HepG2 (cell line): Measurements from ENCODE around the gene QSOX1. TPM values are rescaled to one million over a fixed set of nuclear protein-coding genes. Genes with fewer than 3 reads are reported as not detected.

Experiments
- CEBPB ChIP-seq: IDR thresholded peaks from 2 replicates; pipeline ENCODE4 v1.6.1; 2011; ENCODE audit warnings: low read depth, low read length, improper control_type of control experiment, borderline replicate concordance
- CHD2 ChIP-seq: IDR thresholded peaks from 2 replicates; pipeline ENCODE4 v1.6.1; 2011; ENCODE audit warnings: low read depth, low read length, improper control_type of control experiment
- MBD4 ChIP-seq: IDR thresholded peaks from 2 replicates; pipeline ENCODE4 v1.6.1; 2012; ENCODE audit warnings: low read length, inconsistent platforms, borderline replicate concordance
- SMARCE1 ChIP-seq: fragments of 450-650 bp; IDR thresholded peaks from 2 replicates; pipeline ENCODE4 v1.6.1; 2017; ENCODE audit warnings: borderline replicate concordance
- THAP8 ChIP-seq: sonication (generic); formaldehyde crosslinking; IDR thresholded peaks from 2 replicates; pipeline ENCODE4 v1.5.1; 2020; ENCODE audit warnings: missing genetic modification reagents, mild to moderate bottlenecking, borderline replicate concordance
- ZNF136 ChIP-seq: sonication (generic); formaldehyde crosslinking; IDR thresholded peaks from 2 replicates; pipeline ENCODE4 v1.8.1; 2022; ENCODE audit warnings: low read depth, mild to moderate bottlenecking, moderate library complexity, missing genetic modification reagents
- ZNF331 ChIP-seq: sonication (generic); formaldehyde crosslinking; IDR thresholded peaks from 2 replicates; pipeline ENCODE4 v1.4.0; 2020; ENCODE audit warnings: missing genetic modification reagents
- ZNF337 ChIP-seq: sonication (generic); formaldehyde crosslinking; IDR thresholded peaks from 2 replicates; pipeline ENCODE4 v1.5.1; 2020; ENCODE audit warnings: missing genetic modification reagents, low read depth, mild to moderate bottlenecking, borderline replicate concordance
- ZNF550 ChIP-seq: sonication (generic); formaldehyde crosslinking; IDR thresholded peaks from 2 replicates; pipeline ENCODE4 v1.4.0; 2020; ENCODE audit warnings: mild to moderate bottlenecking, missing genetic modification reagents, borderline replicate concordance
- ZNF660 ChIP-seq: sonication (generic); formaldehyde crosslinking; IDR thresholded peaks from 2 replicates; pipeline ENCODE4 v1.5.1; 2020; ENCODE audit warnings: mild to moderate bottlenecking, low read depth, missing genetic modification reagents, borderline replicate concordance
- polyA plus RNA-seq, 8 experiments: library from polyadenylated mRNA; depleted of rRNA in 3 of 8; stranded (reverse) in 7 of 8; unstranded in 1 of 8; fragments of >200 nt; fragmentation: Illumina TruSeq in 4 of 8; extraction: Trizol in 4 of 8; gene quantifications; 2 replicates each; pipeline versions ENCODE4 v1.2.1 to v1.2.3, GENCODE V29; 2011 to 2016; ENCODE audit warnings: low read depth in 4 of 8, missing spikeins in 1 of 8, mixed read lengths in 1 of 8; ENCODE audit not compliant: insufficient read depth in 1 of 8
- total RNA-seq, 5 experiments: library from RNA; depleted of rRNA; stranded (reverse); fragments of >200 nt; fragmentation: Illumina TruSeq; extraction: Trizol; gene quantifications; 2 replicates each; pipeline ENCODE4 v1.2.3, GENCODE V29; 2016; ENCODE audit warnings: low read depth in 1 of 5
- TF ChIP-seq, protein P1 (sequence below): sonication (generic); formaldehyde crosslinking; IDR thresholded peaks from 2 replicates; pipeline ENCODE4 v1.4.0; 2020; ENCODE audit warnings: missing genetic modification reagents
- TF ChIP-seq, protein P2 (sequence below): sonication (generic); formaldehyde crosslinking; IDR thresholded peaks from 2 replicates; pipeline ENCODE4 v1.5.0; 2020; ENCODE audit warnings: mild to moderate bottlenecking, missing genetic modification reagents
- TF ChIP-seq, protein P3 (sequence below): sonication (generic); formaldehyde crosslinking; IDR thresholded peaks from 2 replicates; pipeline ENCODE4 v1.9.0; 2021; ENCODE audit warnings: missing genetic modification reagents, borderline replicate concordance
- TF ChIP-seq, protein P4 (sequence below): sonication (generic); formaldehyde crosslinking; IDR thresholded peaks from 2 replicates; pipeline ENCODE4 v1.4.0; 2020; ENCODE audit warnings: missing genetic modification reagents

Gene QSOX1
- total and polyA plus RNA-seq, 2 of the 13 experiments (the other 11 are each of a cell fraction or from before 2014, with no cell fraction given) = 6.8 to 40.2 TPM

- TF ChIP-seq, protein P1, sequence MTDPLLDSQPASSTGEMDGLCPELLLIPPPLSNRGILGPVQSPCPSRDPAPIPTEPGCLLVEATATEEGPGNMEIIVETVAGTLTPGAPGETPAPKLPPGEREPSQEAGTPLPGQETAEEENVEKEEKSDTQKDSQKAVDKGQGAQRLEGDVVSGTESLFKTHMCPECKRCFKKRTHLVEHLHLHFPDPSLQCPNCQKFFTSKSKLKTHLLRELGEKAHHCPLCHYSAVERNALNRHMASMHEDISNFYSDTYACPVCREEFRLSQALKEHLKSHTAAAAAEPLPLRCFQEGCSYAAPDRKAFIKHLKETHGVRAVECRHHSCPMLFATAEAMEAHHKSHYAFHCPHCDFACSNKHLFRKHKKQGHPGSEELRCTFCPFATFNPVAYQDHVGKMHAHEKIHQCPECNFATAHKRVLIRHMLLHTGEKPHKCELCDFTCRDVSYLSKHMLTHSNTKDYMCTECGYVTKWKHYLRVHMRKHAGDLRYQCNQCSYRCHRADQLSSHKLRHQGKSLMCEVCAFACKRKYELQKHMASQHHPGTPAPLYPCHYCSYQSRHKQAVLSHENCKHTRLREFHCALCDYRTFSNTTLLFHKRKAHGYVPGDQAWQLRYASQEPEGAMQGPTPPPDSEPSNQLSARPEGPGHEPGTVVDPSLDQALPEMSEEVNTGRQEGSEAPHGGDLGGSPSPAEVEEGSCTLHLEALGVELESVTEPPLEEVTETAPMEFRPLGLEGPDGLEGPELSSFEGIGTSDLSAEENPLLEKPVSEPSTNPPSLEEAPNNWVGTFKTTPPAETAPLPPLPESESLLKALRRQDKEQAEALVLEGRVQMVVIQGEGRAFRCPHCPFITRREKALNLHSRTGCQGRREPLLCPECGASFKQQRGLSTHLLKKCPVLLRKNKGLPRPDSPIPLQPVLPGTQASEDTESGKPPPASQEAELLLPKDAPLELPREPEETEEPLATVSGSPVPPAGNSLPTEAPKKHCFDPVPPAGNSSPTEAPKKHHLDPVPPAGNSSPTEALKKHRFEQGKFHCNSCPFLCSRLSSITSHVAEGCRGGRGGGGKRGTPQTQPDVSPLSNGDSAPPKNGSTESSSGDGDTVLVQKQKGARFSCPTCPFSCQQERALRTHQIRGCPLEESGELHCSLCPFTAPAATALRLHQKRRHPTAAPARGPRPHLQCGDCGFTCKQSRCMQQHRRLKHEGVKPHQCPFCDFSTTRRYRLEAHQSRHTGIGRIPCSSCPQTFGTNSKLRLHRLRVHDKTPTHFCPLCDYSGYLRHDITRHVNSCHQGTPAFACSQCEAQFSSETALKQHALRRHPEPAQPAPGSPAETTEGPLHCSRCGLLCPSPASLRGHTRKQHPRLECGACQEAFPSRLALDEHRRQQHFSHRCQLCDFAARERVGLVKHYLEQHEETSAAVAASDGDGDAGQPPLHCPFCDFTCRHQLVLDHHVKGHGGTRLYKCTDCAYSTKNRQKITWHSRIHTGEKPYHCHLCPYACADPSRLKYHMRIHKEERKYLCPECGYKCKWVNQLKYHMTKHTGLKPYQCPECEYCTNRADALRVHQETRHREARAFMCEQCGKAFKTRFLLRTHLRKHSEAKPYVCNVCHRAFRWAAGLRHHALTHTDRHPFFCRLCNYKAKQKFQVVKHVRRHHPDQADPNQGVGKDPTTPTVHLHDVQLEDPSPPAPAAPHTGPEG = no peak
- TF ChIP-seq, protein P2, sequence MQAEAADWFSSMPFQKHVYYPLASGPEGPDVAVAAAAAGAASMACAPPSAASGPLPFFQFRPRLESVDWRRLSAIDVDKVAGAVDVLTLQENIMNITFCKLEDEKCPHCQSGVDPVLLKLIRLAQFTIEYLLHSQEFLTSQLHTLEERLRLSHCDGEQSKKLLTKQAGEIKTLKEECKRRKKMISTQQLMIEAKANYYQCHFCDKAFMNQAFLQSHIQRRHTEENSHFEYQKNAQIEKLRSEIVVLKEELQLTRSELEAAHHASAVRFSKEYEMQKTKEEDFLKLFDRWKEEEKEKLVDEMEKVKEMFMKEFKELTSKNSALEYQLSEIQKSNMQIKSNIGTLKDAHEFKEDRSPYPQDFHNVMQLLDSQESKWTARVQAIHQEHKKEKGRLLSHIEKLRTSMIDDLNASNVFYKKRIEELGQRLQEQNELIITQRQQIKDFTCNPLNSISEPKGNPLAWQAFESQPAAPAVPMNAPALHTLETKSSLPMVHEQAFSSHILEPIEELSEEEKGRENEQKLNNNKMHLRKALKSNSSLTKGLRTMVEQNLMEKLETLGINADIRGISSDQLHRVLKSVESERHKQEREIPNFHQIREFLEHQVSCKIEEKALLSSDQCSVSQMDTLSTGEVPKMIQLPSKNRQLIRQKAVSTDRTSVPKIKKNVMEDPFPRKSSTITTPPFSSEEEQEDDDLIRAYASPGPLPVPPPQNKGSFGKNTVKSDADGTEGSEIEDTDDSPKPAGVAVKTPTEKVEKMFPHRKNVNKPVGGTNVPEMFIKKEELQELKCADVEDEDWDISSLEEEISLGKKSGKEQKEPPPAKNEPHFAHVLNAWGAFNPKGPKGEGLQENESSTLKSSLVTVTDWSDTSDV = no peak
- no peak for TF ChIP-seq THAP8 (CRISPR knock-in tag)
- TF ChIP-seq ZNF550 (CRISPR knock-in tag) = no peak
- no peak for TF ChIP-seq ZNF337
- peak; percentile 58; the same call in 1 of the 2 replicates for TF ChIP-seq ZNF331 (CRISPR knock-in tag)
- no peak for TF ChIP-seq MBD4
- TF ChIP-seq CHD2 = no peak
- TF ChIP-seq, protein P3, sequence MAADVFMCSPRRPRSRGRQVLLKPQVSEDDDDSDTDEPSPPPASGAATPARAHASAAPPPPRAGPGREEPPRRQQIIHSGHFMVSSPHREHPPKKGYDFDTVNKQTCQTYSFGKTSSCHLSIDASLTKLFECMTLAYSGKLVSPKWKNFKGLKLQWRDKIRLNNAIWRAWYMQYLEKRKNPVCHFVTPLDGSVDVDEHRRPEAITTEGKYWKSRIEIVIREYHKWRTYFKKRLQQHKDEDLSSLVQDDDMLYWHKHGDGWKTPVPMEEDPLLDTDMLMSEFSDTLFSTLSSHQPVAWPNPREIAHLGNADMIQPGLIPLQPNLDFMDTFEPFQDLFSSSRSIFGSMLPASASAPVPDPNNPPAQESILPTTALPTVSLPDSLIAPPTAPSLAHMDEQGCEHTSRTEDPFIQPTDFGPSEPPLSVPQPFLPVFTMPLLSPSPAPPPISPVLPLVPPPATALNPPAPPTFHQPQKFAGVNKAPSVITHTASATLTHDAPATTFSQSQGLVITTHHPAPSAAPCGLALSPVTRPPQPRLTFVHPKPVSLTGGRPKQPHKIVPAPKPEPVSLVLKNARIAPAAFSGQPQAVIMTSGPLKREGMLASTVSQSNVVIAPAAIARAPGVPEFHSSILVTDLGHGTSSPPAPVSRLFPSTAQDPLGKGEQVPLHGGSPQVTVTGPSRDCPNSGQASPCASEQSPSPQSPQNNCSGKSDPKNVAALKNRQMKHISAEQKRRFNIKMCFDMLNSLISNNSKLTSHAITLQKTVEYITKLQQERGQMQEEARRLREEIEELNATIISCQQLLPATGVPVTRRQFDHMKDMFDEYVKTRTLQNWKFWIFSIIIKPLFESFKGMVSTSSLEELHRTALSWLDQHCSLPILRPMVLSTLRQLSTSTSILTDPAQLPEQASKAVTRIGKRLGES (CRISPR knock-in tag) = no peak
- no peak; the same call in 1 of the 2 replicates for TF ChIP-seq CEBPB
- no peak for TF ChIP-seq ZNF136 (CRISPR knock-in tag)
- TF ChIP-seq, protein P4, sequence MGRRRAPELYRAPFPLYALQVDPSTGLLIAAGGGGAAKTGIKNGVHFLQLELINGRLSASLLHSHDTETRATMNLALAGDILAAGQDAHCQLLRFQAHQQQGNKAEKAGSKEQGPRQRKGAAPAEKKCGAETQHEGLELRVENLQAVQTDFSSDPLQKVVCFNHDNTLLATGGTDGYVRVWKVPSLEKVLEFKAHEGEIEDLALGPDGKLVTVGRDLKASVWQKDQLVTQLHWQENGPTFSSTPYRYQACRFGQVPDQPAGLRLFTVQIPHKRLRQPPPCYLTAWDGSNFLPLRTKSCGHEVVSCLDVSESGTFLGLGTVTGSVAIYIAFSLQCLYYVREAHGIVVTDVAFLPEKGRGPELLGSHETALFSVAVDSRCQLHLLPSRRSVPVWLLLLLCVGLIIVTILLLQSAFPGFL (CRISPR knock-in tag) = no peak
- no peak for TF ChIP-seq SMARCE1
- TF ChIP-seq ZNF660 (CRISPR knock-in tag) = no peak
These were observed 2.9 kb downstream of the QSOX1 start (continued) for GRCh38 chr1:180157576-180158057.
